CD4-positive, alpha-beta T cell treated with Interleukin-15 for 4 hours (primary cell): Measurements from ENCODE around the gene TMTC3.
"Not testable (repeated sequence)": the region's sequence is repeated elsewhere in the genome, so short reads cannot be mapped to it uniquely, and the experiment has no call there.

Experiments
- DNase-seq: peaks from one replicate; pipeline ENCODE4 v3.0.0-alpha.2; 2020; ENCODE audit warnings: low spot score

Gene TMTC3

DNA sequence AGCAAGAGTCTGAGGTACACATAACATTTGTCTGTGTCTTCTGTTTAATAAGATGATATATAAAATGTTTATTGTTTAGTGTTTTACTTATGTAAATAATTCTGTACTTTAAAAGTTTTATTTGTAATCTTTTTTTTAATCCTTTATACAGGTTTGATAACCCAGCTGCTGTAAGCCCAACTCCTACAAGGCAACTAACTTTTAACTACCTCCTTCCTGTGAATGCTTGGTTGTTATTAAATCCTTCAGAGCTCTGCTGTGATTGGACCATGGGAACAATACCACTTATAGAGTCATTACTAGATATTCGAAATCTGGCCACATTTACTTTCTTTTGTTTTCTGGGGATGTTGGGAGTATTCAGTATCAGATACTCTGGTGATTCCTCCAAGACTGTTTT, 24.1 kb downstream of the TMTC3 start:
- DNase-seq = no peak

- DNase-seq = no peak
Observed at GRCh38 chr12:88167384-88167783, 25.3 kb downstream of the TMTC3 start.

- DNase-seq = no peak
Observed at GRCh38 chr12:88172844-88173407, 30.8 kb downstream of the TMTC3 start.

DNA sequence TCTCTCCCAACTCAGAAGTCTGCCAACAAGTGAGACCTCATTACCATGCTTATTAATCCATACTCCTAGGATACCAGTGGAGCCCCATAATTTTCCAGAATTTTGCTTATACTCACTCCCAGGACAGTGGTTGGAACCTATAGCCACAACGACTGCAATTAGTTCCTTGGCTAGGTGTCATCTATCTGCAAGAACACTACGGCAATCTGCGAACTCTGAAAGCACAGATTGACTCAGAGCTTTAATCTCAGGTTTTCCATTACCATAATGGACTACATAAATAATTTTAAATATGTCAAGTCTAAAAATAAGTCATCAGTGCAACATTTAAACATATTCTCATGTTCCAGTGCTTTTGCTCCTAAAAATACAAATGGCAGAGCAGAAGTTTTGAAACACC, 33.4 kb downstream of the TMTC3 start:
- DNase-seq = no peak

DNA sequence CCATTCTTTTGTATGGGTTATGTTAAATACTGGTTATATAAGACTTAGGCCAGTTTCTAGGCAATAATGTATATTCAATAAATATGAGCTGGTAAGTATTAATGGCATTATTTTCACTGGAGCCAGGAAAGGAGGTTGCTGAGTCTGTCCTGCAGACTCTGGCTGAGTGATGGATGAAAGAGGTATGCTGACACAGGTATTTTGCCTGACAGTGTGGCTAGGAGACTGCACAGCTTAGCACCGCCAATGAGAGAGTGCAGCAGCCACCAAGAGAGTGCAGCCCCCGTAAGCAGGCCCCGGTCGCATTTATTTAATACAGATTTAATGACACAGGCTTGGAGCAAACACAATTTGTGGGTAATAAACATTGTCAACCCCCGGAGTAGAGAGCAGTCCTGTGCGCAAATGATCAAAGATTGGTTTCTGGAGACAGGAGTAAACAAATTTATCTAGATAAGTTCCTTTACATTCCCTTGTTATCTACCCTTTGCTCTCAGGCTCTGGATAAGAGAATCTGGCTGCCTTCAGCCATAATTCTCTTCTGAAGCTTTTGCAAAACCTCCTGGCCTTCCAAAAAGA, 37.4 kb downstream of the TMTC3 start:
- no peak for DNase-seq

- no peak for DNase-seq
Observed at GRCh38 chr12:88181881-88182280, 39.8 kb downstream of the TMTC3 start.

DNA sequence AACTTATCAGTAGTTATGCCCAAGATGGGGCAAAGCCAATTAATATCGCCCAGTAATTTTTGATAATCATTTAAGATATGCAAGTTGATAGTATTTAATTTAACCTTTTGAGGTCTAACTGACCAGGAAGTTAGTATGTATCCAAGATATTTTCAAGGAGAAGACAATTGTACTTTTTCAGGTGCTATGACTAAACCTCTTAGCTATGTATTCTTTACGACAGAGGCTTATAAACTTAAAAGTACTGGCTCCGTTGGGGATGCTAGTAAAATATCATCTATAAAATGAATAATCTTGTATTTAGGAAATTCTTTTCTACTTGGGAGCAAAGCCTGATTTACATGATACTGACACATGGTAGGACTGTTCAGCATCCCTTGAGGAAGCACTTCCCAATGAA, 40.3 kb downstream of the TMTC3 start:
- no peak for DNase-seq

DNA sequence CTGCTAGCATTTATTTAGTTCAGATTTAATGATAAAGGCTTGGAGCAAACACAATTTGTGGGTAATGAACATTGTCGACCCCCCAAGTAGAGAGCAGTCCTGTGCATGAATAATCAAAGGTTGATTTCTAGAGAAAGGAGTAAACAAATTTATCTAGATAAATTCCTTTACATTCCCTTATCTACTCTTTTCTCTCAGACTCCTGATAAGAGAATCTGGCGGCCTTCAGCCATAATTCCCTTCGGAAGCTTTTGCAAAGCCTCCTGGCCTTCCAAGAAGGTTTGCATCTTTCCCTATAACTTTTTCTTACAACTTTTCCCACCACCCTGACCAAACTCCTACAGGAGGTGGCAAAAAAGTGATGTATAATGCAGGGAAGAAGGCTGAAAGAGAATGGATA, 42.1 kb downstream of the TMTC3 start:
- no peak for DNase-seq

DNA sequence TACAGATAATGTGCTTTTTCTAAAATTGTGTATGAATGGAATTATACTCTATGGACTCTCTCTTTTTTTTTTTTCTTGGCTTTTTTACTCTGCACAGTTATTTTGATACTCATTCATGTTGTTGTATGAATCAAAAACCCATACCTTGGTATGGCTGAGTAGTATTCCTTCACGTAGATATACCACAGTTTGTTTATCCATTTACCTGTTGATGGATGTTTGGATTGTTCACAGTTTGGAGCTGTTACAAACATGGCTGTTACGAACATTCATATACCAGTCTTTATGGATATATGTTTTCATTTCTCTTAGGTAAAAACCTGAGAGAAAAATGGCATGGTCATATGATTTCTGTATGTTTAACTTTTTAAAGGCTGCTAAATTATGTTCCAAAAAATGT, 43.2 kb downstream of the TMTC3 start:
- no peak for DNase-seq

DNA sequence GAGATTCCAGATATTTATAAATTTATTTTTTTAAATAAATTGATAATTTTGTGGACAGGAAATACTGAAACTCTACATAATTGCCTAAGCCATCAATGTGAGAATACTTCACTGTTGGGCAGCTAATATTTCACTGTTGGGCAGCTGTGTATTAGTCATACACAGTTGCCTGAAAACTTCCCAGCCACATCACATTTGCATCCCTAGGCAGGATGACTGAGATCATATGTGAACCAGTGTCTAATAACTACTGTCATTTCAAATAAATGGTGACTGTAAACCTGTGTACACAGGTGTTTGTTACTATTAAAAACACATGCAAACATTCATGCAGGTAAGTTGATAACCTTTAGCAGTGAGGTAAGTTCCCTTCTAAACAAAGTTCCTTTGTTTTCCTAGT, 43.9 kb downstream of the TMTC3 start:
- DNase-seq = no peak

- no peak for DNase-seq
Observed at GRCh38 chr12:88187571-88187970, 45.5 kb downstream of the TMTC3 start.

DNA sequence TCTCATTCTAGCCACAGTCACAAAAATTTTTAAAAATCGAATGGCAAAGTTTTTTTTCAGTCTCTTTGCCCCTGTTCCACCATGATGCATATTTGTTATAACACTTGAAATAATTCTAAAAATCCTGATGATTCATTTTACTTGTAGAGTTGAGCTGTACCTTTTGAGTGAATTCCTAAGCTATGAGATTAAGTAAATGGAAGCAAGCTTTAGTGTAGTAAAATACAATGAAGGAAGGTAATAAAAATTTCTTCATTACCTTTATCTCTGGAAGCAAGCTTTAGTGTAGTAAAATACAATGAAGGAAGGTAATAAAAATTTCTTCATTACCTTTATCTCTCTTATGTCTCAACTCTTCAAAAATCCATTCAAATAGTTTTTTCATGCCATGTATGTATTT, 46.1 kb downstream of the TMTC3 start:
- DNase-seq = no peak

- DNase-seq = no peak
Observed at GRCh38 chr12:88192426-88192825, 50.3 kb downstream of the TMTC3 start.

DNA sequence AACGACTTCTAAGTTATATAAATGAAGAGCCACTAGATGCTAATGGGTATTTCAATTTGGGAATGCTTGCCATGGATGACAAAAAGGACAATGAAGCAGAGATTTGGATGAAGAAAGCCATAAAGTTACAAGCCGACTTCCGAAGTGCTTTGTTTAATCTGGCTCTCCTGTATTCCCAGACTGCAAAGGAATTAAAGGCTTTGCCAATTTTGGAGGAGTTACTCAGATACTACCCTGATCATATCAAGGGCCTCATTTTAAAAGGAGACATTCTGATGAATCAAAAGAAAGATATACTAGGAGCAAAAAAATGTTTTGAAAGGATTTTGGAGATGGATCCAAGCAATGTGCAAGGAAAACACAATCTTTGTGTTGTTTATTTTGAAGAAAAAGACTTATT, 52.8 kb downstream of the TMTC3 start:
- DNase-seq = no peak

GRCh38 chr12:88200029-88200428, 57.9 kb downstream of the TMTC3 start:
- DNase-seq = no peak

DNA sequence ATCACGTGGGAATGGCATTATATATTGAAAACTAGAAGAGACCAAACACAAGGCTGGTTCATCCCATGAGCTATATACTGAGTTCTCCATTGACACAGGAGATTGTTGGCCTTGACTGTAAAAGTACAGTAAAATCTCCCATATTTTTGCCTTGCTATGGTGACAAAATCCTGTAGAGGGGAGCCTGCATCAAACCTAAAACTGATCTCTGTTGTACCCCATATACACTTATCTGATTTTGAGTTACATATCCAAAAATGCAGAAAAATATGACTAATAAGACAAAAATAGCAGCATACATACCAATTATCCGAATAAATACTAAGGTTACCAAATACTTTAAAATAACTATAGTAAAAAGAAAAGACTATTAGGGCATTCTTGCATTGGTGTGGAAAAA, 60.4 kb downstream of the TMTC3 start:
- no peak for DNase-seq

- DNase-seq = no peak
Observed at GRCh38 chr12:88206601-88207000, 64.5 kb downstream of the TMTC3 start.

DNA sequence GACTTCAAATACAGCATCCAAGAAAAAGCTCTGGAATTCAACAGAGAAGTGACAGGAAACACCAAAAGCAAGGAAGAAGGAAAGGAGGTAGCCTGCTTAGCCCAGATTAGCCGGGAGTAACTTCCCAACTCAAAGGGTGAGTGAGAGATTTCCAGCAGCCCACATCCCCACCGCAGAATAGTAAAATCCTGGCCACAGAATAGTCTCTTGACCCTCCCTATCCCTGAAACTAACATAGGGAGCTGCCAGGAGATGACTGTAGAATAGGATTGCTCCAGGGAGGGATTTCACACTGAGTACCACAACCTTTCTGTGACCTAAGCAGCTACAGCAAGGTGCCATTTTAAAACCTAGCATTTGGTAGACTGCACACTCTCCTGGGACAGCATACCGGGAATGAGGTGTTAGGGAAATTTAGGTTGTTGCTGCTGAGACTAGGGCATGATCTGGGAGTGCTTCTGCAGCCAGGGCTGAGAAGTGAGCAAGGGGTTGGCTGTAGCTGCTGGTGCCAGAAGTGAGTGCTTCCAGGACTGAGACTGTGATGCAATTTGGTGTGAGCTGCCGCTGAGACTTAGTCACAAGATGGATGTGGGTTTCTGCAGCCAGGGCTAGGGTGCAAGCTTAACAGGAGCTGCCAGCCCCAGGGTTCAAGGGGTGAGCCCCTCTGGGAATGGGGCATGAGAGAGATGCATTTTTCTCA, 66.0 kb downstream of the TMTC3 start:
- no peak for DNase-seq

DNA sequence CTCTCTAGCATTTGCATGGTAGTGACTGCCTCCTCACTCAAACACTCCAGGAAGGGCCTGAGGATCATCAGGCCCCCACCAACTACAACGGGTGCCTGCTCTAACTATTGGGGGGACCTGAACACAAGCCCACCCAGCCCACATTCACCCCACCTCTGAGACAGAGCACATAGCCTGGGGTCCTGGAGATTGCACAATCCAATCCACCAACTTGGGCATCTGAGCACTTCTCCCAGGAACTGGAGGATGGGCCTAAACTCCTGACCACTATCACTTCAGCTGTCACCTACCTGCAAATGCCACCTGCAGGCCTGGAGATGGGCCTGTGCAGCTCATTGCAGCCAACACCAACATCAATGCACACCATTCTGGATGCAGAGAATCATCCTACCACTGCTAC, 66.6 kb downstream of the TMTC3 start:
- no peak for DNase-seq

GRCh38 chr12:88210311-88210710, 68.2 kb downstream of the TMTC3 start:
- not testable (repeated sequence) for DNase-seq

DNA sequence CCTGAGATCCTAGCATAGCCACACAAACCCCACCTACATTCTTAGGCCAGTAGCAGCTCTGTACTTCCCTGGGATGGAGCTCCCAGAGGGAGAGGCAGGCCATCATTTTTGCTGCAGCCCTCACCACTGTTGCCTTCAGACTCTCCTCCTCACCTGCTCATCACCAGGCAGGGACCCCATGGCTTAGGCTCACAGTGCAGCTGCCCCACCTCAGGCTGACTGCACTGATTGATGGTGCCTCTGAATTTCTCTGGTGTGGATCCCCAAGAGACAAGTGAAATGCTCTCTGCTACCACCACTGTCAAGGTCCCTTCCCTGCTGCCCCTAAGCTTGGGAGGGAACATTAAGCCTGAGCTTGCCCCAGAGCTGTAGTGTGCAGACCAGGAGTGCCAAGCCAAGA, 76.2 kb downstream of the TMTC3 start:
- DNase-seq = no peak

DNA sequence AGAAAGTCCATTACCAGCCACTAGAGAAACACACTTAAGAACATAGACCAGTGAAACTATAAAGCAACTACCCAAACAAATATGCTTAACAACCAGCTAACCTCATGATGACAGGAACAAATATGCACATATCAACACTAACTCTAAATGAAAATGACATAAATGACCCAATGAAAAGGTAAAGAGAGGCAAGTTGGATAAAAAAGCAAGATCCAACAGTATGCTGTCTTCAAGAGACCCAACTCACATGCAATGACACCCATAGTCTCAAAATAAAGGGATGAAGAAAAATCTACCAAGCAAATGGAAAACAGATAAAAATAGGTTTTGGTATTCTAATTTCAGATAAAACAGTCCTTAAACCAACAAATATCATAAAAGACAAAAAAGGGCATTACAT, 77.8 kb downstream of the TMTC3 start:
- no peak for DNase-seq

- no peak for DNase-seq
Observed at GRCh38 chr12:88223519-88223918, 81.4 kb downstream of the TMTC3 start.

GRCh38 chr12:88225776-88226175, 83.7 kb downstream of the TMTC3 start:
- DNase-seq = no peak
